Measurements from ENCODE around the gene EHD4.
A peak's percentile ranks its signal among the peaks of the same experiment; 100 is the strongest.

EHD4 gene

DNA sequence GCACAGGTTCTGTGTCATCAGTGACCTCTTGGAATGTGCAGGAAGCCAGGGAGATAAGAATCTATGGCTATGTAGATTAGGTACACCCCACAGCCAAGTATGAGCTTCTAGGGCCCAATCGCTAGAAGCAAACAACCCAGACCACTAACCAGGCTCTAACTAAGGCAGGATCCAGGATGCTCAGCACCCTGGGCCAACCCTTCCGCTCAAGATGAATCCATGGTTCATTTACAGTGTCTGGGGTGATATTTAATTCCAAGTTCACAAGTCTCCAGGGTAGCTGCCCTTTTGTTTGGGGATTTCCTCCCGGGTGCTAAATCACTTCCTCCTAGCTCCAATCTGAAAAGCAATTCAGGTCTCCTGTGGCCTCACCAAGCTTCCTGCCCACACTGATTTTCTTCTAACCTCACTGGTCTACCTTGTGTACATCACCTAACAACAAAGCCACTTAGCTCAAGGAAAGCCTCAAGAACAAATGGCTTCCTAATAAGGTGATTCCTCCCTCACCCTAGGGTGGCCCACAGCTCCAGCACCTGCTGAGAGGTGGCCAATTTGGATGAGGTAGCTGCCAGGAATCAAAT, 2.4 kb downstream of the EHD4 start:
- no peak for TF ChIP-seq ZFX (IDR thresholded peaks at IDR 0.05)
- TF ChIP-seq, protein P1, sequence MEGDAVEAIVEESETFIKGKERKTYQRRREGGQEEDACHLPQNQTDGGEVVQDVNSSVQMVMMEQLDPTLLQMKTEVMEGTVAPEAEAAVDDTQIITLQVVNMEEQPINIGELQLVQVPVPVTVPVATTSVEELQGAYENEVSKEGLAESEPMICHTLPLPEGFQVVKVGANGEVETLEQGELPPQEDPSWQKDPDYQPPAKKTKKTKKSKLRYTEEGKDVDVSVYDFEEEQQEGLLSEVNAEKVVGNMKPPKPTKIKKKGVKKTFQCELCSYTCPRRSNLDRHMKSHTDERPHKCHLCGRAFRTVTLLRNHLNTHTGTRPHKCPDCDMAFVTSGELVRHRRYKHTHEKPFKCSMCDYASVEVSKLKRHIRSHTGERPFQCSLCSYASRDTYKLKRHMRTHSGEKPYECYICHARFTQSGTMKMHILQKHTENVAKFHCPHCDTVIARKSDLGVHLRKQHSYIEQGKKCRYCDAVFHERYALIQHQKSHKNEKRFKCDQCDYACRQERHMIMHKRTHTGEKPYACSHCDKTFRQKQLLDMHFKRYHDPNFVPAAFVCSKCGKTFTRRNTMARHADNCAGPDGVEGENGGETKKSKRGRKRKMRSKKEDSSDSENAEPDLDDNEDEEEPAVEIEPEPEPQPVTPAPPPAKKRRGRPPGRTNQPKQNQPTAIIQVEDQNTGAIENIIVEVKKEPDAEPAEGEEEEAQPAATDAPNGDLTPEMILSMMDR (conservative IDR thresholded peaks at IDR 0.05): no peak
- no peak overlapping the region for H3K27ac ChIP-seq

DNA sequence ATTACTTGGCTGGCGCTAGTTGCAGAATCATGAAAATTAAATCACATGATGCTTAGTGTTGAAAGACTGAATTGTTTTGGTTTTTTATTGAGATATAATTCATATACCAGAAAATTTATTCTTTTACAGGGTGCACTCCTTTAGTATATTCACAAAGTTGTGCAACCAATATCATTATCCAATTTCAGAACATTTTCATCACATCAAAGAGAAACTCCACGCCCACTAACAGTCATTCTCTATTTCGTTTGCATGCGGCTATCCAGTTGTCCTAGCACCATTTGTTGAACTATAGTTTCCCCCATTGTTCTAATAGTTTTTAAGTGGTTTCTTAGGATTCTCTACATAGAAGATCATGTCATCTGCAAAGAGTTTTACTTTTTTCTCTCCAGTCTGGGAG, 3.7 kb downstream of the EHD4 start:
- TF ChIP-seq, protein P1 (conservative IDR thresholded peaks at IDR 0.05): no peak
- TF ChIP-seq ZFX (IDR thresholded peaks at IDR 0.05): no peak
- no peak overlapping the region for H3K27ac ChIP-seq

DNA sequence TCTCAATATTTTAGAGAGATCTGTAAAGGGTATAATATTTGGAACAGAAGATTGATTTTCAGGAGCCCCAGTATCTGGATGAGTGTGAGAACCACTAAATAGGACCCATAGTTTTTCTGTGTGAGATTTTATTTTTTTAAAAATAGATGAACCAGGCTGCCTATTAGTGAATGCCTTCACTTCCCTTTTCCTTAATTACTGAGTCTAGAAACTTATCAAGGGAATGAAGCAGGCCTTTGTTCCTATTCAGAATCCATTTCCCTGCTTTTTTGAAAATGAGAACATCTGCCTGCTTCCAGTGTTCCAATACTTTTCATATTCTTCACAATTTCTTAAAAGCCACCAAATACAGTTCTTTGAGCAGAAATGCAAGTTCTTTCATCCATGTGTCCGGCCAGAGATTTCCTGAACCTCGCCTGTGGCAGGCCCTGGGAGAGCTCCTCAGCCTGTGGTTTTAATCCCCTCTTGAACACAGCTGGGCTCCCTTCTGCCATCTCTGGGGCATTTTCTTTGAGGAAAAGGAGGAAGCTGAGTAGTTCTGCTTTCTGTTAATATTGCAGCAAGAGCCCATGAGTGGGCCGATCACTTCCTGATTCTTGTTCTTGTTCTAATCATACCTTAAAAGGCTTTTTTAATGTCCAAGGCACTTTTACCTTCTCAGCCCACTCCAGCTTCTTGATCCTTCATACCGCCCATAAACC, 4.7 kb downstream of the EHD4 start:
- TF ChIP-seq, protein P1 (conservative IDR thresholded peaks at IDR 0.05): no peak
- TF ChIP-seq ZFX (IDR thresholded peaks at IDR 0.05): no peak
- no peak overlapping the region for H3K27ac ChIP-seq

DNA sequence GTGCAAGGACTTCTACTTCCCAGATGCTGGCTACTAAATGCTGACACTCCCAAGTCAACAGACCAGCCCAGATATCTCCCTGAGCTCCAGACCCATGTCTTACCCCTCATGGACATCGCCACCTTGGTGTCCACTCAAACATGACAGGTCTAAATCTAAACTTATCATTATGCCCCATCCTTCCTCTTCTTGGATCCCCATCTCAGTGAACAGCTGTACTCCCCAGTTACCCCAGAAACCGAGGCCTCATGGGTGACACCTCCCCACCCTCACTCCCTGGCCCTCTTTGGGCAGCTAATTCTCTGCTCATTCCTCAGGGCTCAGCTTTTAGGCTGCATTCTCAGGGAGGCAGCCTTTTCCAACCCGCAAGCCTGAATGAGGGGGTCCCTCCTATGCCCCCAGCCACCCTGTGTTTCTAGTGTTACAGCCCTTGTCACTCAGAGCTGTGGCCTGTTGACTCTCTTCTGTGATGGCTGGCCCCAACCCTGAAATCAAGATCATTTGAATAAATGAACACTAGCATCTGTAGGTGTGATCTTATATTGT, 5.4 kb downstream of the EHD4 start:
- no peak for TF ChIP-seq ZFX (IDR thresholded peaks at IDR 0.05)
- TF ChIP-seq, protein P1 (conservative IDR thresholded peaks at IDR 0.05): no peak
- peak overlapping the region; percentile 1; the same call in 1 of the 2 replicates for H3K27ac ChIP-seq

DNA sequence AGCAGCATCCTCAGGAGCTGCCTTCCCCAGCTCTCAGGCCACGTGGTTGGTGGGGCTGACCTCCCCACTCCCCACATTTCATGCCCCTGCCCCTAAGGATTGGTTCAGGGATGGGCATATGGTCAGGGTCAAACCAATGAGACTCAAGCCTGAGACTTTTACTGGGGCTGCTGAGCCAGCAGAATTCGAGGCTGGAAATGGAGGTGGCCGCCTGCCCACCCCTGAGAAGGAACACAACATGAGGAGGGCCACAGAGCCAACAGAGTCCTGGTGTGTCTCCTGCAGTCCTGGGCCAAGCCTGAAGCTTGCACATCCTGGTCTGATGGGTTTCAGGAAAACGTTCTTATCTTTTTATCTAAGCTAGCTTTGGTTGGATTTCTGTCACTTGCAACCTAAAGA, 5.9 kb downstream of the EHD4 start:
- no peak for TF ChIP-seq ZFX (IDR thresholded peaks at IDR 0.05)
- TF ChIP-seq, protein P1 (conservative IDR thresholded peaks at IDR 0.05): no peak
- peak overlapping the region; percentile 1; the same call in 1 of the 2 replicates for H3K27ac ChIP-seq

DNA sequence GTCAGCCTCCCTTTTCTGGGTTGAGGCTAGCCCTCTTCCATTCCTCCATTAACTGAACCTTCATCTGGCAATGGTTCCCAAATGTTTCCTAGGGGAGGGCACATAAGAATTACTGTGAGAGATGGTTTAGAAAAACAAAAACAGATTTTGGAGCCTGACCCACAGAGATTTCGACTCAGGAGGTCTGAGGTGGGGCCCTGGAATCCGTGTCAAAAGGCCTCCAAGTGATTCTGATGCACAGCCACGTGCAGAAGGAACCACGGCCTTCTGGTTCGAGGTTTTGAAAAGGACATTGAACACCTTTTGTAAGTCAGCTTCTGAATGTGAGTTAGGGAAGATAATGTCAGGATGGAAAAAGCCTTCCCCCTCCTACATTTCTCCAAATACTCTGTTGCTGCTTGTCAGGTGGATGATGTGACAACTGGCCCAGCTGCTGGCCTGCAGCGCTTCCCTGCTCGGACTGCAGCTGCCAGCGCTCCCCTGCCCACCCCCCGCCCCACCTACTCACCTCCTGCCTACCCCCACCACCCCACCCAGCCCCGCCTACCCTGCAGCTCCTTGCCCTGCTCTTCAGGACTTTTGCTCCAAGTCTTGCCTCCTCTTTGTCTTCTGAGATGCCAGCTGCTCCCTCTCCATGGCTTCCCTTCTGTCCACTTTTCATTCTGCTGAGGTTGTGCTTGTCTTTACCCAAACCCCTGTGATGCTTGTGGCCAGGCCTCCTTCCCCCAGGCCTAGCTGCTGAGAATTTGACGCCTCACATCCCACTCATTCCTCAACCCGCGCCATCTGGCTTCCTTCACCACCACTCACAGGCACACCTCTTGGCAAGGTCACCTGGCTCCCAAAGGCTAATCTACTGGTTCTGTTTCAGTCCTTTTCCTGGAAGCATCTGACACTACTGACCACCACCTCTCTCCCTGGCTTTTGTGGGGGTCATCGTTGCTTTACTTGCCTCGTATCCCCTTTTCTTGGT, 6.6 kb downstream of the EHD4 start:
- no peak for TF ChIP-seq ZFX (IDR thresholded peaks at IDR 0.05)
- TF ChIP-seq, protein P1 (conservative IDR thresholded peaks at IDR 0.05): no peak
- H3K27ac ChIP-seq: peak overlapping the region; percentile 1; the same call in 1 of the 2 replicates
